ENCODE measurements around the gene CLDN15.
"Not testable (repeated sequence)": the region's sequence is repeated elsewhere in the genome, so short reads cannot be mapped to it uniquely, and the experiment has no call there.

CLDN15 gene

GRCh38 chr7:101237206-101238067 is at the start of gene CLDN15:
Gene CLDN15, minus strand, starts transcription at chr7:101237802. Its CDS starts 221 bp downstream, at chr7:101237581.
- peak; percentile 78 for DNase-seq

GRCh38 chr7:101287032-101287431 is 49.4 kb upstream of the CLDN15 start:
- no peak for DNase-seq

- not testable (repeated sequence) for DNase-seq
These were observed 48.3 kb upstream of the CLDN15 start for GRCh38 chr7:101285880-101286279.

GRCh38 chr7:101285171-101285570 is 47.6 kb upstream of the CLDN15 start:
- DNase-seq: no peak

GRCh38 chr7:101280912-101281311 is 43.3 kb upstream of the CLDN15 start:
- DNase-seq: not testable (repeated sequence)

GRCh38 chr7:101278461-101279292 is 41.1 kb upstream of the CLDN15 start:
- no peak for DNase-seq

- DNase-seq: no peak
These were observed 39.6 kb upstream of the CLDN15 start for GRCh38 chr7:101277155-101277554.

- no peak for DNase-seq
These were observed 35.6 kb upstream of the CLDN15 start for GRCh38 chr7:101273206-101273605.

- no peak for DNase-seq
These were observed 33.4 kb upstream of the CLDN15 start for GRCh38 chr7:101271021-101271420.

- DNase-seq: no peak
These were observed 32.1 kb upstream of the CLDN15 start for GRCh38 chr7:101269664-101270063.

- no peak for DNase-seq
These were observed 28.3 kb upstream of the CLDN15 start for GRCh38 chr7:101265622-101266516.

GRCh38 chr7:101264102-101264706 is 26.6 kb upstream of the CLDN15 start:
- DNase-seq: not testable (repeated sequence)

- DNase-seq: no peak
These were observed 20.7 kb upstream of the CLDN15 start for GRCh38 chr7:101258243-101258731.

GRCh38 chr7:101255796-101256195 is 18.2 kb upstream of the CLDN15 start:
- DNase-seq: no peak

- not testable (repeated sequence) for DNase-seq
These were observed 15.6 kb upstream of the CLDN15 start for GRCh38 chr7:101253199-101253598.

GRCh38 chr7:101251871-101252659 is 14.5 kb upstream of the CLDN15 start:
- peak; percentile 98 for DNase-seq

GRCh38 chr7:101250324-101250723 is 12.7 kb upstream of the CLDN15 start:
- no peak for DNase-seq

- no peak for DNase-seq
These were observed 10.7 kb upstream of the CLDN15 start for GRCh38 chr7:101248276-101248675.

GRCh38 chr7:101245147-101245668 is 7.6 kb upstream of the CLDN15 start:
- no peak for DNase-seq

- DNase-seq: peak; percentile 96
These were observed 7.0 kb upstream of the CLDN15 start, which contains the start of gene FIS1 for GRCh38 chr7:101244375-101245146. Gene FIS1, minus strand, starts transcription at chr7:101245081. Its CDS starts 77 bp downstream, at chr7:101245004.
